HG03103 (cell line): ENCODE results near the gene SQOR.

Source experiments
- ATAC-seq: cut with Tn5 transposase; IDR thresholded peaks from one replicate; pipeline ENCODE4 v1.9.1; 2021; ENCODE audit warnings: low read depth; ENCODE audit not compliant: unreplicated experiment

Gene SQOR

GRCh38 chr15:45657764-45658545 lies 23.1 kb downstream of the SQOR start:
- ATAC-seq, result no peak

GRCh38 chr15:45660231-45660979 lies 25.6 kb downstream of the SQOR start:
- no peak for ATAC-seq

GRCh38 chr15:45662375-45662774 lies 27.5 kb downstream of the SQOR start:
- no peak for ATAC-seq

GRCh38 chr15:45664451-45664850 lies 29.6 kb downstream of the SQOR start:
- ATAC-seq, result no peak

- no peak for ATAC-seq
Measured at GRCh38 chr15:45665261-45665660, 30.4 kb downstream of the SQOR start.

GRCh38 chr15:45666119-45666875 lies 31.5 kb downstream of the SQOR start:
- no peak for ATAC-seq

- no peak for ATAC-seq
Measured at GRCh38 chr15:45667002-45667401, 32.2 kb downstream of the SQOR start.

GRCh38 chr15:45668386-45668785 lies 33.6 kb downstream of the SQOR start:
- ATAC-seq, result no peak

GRCh38 chr15:45669422-45669821 lies 34.6 kb downstream of the SQOR start:
- no peak for ATAC-seq

GRCh38 chr15:45670091-45670490 lies 35.3 kb downstream of the SQOR start:
- ATAC-seq, result no peak

GRCh38 chr15:45670511-45670910 lies 35.7 kb downstream of the SQOR start:
- no peak for ATAC-seq

- no peak for ATAC-seq
Measured at GRCh38 chr15:45674677-45675076, 39.8 kb downstream of the SQOR start.

- no peak for ATAC-seq
Measured at GRCh38 chr15:45677797-45678196, 43.0 kb downstream of the SQOR start.

- no peak for ATAC-seq
Measured at GRCh38 chr15:45678459-45679178, 43.8 kb downstream of the SQOR start.

- ATAC-seq, result no peak
Measured at GRCh38 chr15:45684533-45684932, 49.7 kb downstream of the SQOR start.

- no peak for ATAC-seq
Measured at GRCh38 chr15:45689616-45690015, 54.8 kb downstream of the SQOR start.

- no peak for ATAC-seq
Measured at GRCh38 chr15:45690581-45691260, 55.9 kb downstream of the SQOR start.

GRCh38 chr15:45701108-45701507 lies 66.3 kb downstream of the SQOR start:
- no peak for ATAC-seq

- ATAC-seq, result no peak
Measured at GRCh38 chr15:45702041-45702440, 67.2 kb downstream of the SQOR start.

GRCh38 chr15:45703670-45704328 lies 69.0 kb downstream of the SQOR start:
- ATAC-seq, result no peak
